Body of pancreas (tissue), 4 donors: ENCODE results near the gene FAM174B. TPM values are rescaled to one million over a fixed set of nuclear protein-coding genes. Genes with fewer than 3 reads are reported as not detected.

Experiments
- ATAC-seq: fragments of 150-250 bp; one replicate; pipeline ENCODE4 v1.9.1; 2016
- DNase-seq, 4 donors: peaks; one replicate each; pipeline ENCODE4 v3.0.0-alpha.2; 2019
- H3K27ac ChIP-seq, 4 donors: fragments of 200-600 bp; sonication (generic); 1 replicate in 3 of 4; 2 replicates in 1 of 4; pipeline versions ENCODE4 v1.5.1 to v1.6.1; 2016 to 2019; ENCODE audit warnings: mild to moderate bottlenecking in 1 of 4, mixed read lengths in 1 of 4, moderate library complexity in 1 of 4
- H3K27me3 ChIP-seq, 2 donors: fragments of 200-600 bp; sonication (generic); one replicate each; pipeline ENCODE4 v1.6.0; 2016; ENCODE audit warnings: mild to moderate bottlenecking in 1 of 2
- H3K36me3 ChIP-seq, 2 donors: fragments of 200-600 bp; sonication (generic); replicated peaks in 1 of 2; 2 replicates each; pipeline ENCODE4 v1.5.1; 2016; ENCODE audit warnings: low read depth in 2 of 2; ENCODE audit not compliant: insufficient read depth in 1 of 2
- H3K4me1 ChIP-seq: fragments of 200-600 bp; sonication (generic); one replicate; pipeline ENCODE4 v1.6.0; 2016
- H3K4me3 ChIP-seq, 2 donors: fragments of 200-600 bp; sonication (generic); 1 replicate in 1 of 2; 2 replicates in 1 of 2; pipeline ENCODE4 v1.5.1; 2016 to 2019
- H3K9me3 ChIP-seq, 3 donors: fragments of 200-600 bp; sonication (generic); 1 replicate in 2 of 3; 2 replicates in 1 of 3; pipeline ENCODE4 v1.5.1; 2016
- CTCF ChIP-seq, 7 experiments: fragments of 450-650 bp in 4 of 7; fragments of 200-600 bp in 3 of 7; sonication (generic) in 3 of 7; IDR thresholded peaks; one replicate each; pipeline ENCODE4 v1.5.1; 2016 to 2019; ENCODE audit warnings: antibody characterized with exemption in 7 of 7
- POLR2A ChIP-seq, 3 donors: fragments of 450-650 bp; IDR thresholded peaks; one replicate each; pipeline ENCODE4 v1.6.1; 2016; ENCODE audit warnings: antibody characterized with exemption in 3 of 3, mild to moderate bottlenecking in 2 of 3
- WGBS, 2 donors: methylation state at CpG; one replicate each; pipeline ENCODE4 v1.1.5; 2017; 5-methylcytosine and 5-hydroxymethylcytosine counted together
- intact Hi-C: fragments of 100-400 bp; cut with DNase I; formaldehyde crosslinking; loops from one replicate; pipeline ENCODE4 v1.15.1; 2023
- total RNA-seq, 2 donors: library from RNA; depleted of rRNA; stranded (reverse); fragments of >200 nt; gene quantifications; one replicate each; pipeline ENCODE4 v1.1.0, GENCODE V29; 2016

The FAM174B gene
- total RNA-seq, 2 donors from 2014 or later, result 51.4 to 59.9 TPM

- H3K9me3 ChIP-seq, result no peaks in the 10 kb centered on the region
- no peak overlapping the region for H3K4me3 ChIP-seq
- no peak for ATAC-seq
- H3K4me1 ChIP-seq, result no peaks in the 10 kb centered on the region
- no peak overlapping the region for H3K27ac ChIP-seq
- no peak for DNase-seq
- TF ChIP-seq CTCF (IDR thresholded peaks at IDR 0.05) (no peak), POLR2A (IDR thresholded peaks at IDR 0.05) (no peak)
- H3K27me3 ChIP-seq, result no peaks in the 10 kb centered on the region
- WGBS, 2 donors, result 91 to 92% methylated on average over 8 to 15 of the region's 15 CpGs
- H3K36me3 ChIP-seq, result no peaks in the 10 kb centered on the region
- intact Hi-C loops, result no loop called here
Observed at GRCh38 chr15:92579931-92580470, 75.6 kb downstream of the FAM174B start.

DNA sequence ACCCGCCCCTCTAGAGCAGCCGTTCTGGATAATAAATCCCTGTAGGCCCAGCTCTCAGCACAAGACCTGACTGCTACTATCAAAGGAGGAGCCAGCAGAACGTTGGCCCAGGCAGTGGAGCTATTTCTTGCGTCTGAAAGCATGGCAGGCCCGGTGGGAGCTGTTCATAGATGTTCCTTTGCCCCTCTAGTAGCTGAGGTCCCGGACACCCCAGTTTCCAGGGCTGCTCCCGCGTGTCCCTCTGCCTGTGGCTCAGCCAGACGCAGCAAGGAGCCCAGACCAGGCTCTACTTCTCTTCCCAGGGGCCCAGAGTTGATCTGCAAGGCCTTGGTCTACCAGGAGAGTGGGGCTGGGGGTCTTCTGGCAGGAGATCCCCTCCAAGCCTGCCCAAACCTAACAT lies 76.1 kb downstream of the FAM174B start:
- H3K9me3 ChIP-seq, result no peaks in the 10 kb centered on the region
- ATAC-seq (no peak), DNase-seq (no peak)
- H3K27me3 ChIP-seq, result no peaks in the 10 kb centered on the region
- no peaks in the 10 kb centered on the region for H3K4me1 ChIP-seq
- TF ChIP-seq CTCF (IDR thresholded peaks at IDR 0.05) (no peak), POLR2A (IDR thresholded peaks at IDR 0.05) (no peak)
- no peak overlapping the region for H3K27ac ChIP-seq
- H3K36me3 ChIP-seq, result no peaks in the 10 kb centered on the region
- WGBS, 2 donors, result 84 to 89% methylated on average over 6 to 9 of the region's 9 CpGs
- H3K4me3 ChIP-seq, result no peak overlapping the region
- intact Hi-C loops, result no loop called here

GRCh38 chr15:92578096-92578835 lies 77.3 kb downstream of the FAM174B start:
- ATAC-seq (no peak), DNase-seq (no peak)
- H3K27me3 ChIP-seq, result no peaks in the 10 kb centered on the region
- H3K9me3 ChIP-seq, result no peaks in the 10 kb centered on the region
- H3K36me3 ChIP-seq, result no peaks in the 10 kb centered on the region
- TF ChIP-seq CTCF (IDR thresholded peaks at IDR 0.05) (no peak), POLR2A (IDR thresholded peaks at IDR 0.05) (no peak)
- intact Hi-C loops, result no loop called here
- H3K27ac ChIP-seq, result no peak overlapping the region
- WGBS, 2 donors, result 88 to 91% methylated on average over 12 of the region's 12 CpGs
- H3K4me1 ChIP-seq, result no peaks in the 10 kb centered on the region
- H3K4me3 ChIP-seq, result no peak overlapping the region

GRCh38 chr15:92576597-92577200 lies 78.9 kb downstream of the FAM174B start:
- WGBS, 2 donors, result 90 to 94% methylated on average over 9 of the region's 9 CpGs
- Histone ChIP-seq H3K27me3 (no peaks in the 10 kb centered on the region), H3K9me3 (no peaks in the 10 kb centered on the region), H3K4me3 (no peak overlapping the region), H3K4me1 (no peaks in the 10 kb centered on the region), H3K36me3 (no peaks in the 10 kb centered on the region), H3K27ac (no peak overlapping the region)
- DNase-seq (no peak), ATAC-seq (no peak)
- intact Hi-C loops, result no loop called here
- TF ChIP-seq POLR2A (IDR thresholded peaks at IDR 0.05), result no peak
- no peak for TF ChIP-seq CTCF (IDR thresholded peaks at IDR 0.05)
